Activated CD8-positive, alpha-beta memory T cell treated with anti-CD3 and anti-CD28 coated beads for 24 hours (primary cell): ENCODE measurements around the gene ATG3.
A peak's percentile ranks its signal among the peaks of the same experiment; 100 is the strongest.
"Not testable (repeated sequence)": the region's sequence is repeated elsewhere in the genome, so short reads cannot be mapped to it uniquely, and the experiment has no call there.

Experiments
- DNase-seq: peaks from one replicate; pipeline ENCODE4 v3.0.0-alpha.2; 2020

Gene ATG3

GRCh38 chr3:112561734-112562529, at the start of gene ATG3, which contains the start of gene SLC35A5:
TSS of gene ATG3 (minus strand) at chr3:112561962. CDS start at chr3:112561528, 434 bp downstream.
TSS of gene SLC35A5 (plus strand) at chr3:112562045. CDS start at chr3:112563404, 1,359 bp downstream.
- peak; percentile 99 for DNase-seq

GRCh38 chr3:112610121-112610520, 48.4 kb upstream of the ATG3 start:
- no peak for DNase-seq

GRCh38 chr3:112607863-112608262, 46.1 kb upstream of the ATG3 start:
- no peak for DNase-seq

GRCh38 chr3:112606098-112606497, 44.3 kb upstream of the ATG3 start:
- no peak for DNase-seq

- no peak for DNase-seq
These were observed 43.5 kb upstream of the ATG3 start for GRCh38 chr3:112605285-112605684.

- no peak for DNase-seq
These were observed 42.8 kb upstream of the ATG3 start for GRCh38 chr3:112604536-112604935.

GRCh38 chr3:112602217-112602838, 40.6 kb upstream of the ATG3 start:
- DNase-seq, result no peak

GRCh38 chr3:112598731-112599130, 37.0 kb upstream of the ATG3 start:
- no peak for DNase-seq

- DNase-seq, result no peak
These were observed 36.2 kb upstream of the ATG3 start for GRCh38 chr3:112597945-112598344.

GRCh38 chr3:112594856-112595255, 33.1 kb upstream of the ATG3 start:
- DNase-seq, result no peak

GRCh38 chr3:112593258-112593657, 31.5 kb upstream of the ATG3 start:
- no peak for DNase-seq

GRCh38 chr3:112587336-112587735, 25.6 kb upstream of the ATG3 start:
- DNase-seq, result no peak

- no peak for DNase-seq
These were observed 24.0 kb upstream of the ATG3 start for GRCh38 chr3:112585782-112586181.

- no peak for DNase-seq
These were observed 21.3 kb upstream of the ATG3 start for GRCh38 chr3:112583105-112583504.

- DNase-seq, result no peak
These were observed 20.6 kb upstream of the ATG3 start for GRCh38 chr3:112582244-112582874.

GRCh38 chr3:112579697-112580096, 17.9 kb upstream of the ATG3 start:
- no peak for DNase-seq

- DNase-seq, result no peak
These were observed 17.5 kb upstream of the ATG3 start for GRCh38 chr3:112579232-112579631.

- no peak for DNase-seq
These were observed 10.9 kb upstream of the ATG3 start for GRCh38 chr3:112572701-112573100.

GRCh38 chr3:112569265-112569664, 7.5 kb upstream of the ATG3 start:
- no peak for DNase-seq

- no peak for DNase-seq
These were observed 6.9 kb upstream of the ATG3 start for GRCh38 chr3:112568642-112569041.

- no peak for DNase-seq
These were observed 3.2 kb upstream of the ATG3 start for GRCh38 chr3:112564940-112565305.

- not testable (repeated sequence) for DNase-seq
These were observed 2.6 kb upstream of the ATG3 start for GRCh38 chr3:112564247-112564939.

GRCh38 chr3:112561484-112561733, 353 bp downstream of the ATG3 start:
- no peak for DNase-seq
